Stimulated activated CD8-positive, alpha-beta memory T cell treated with anti-CD3 and anti-CD28 coated beads, Interleukin-15, amount 100 ng/mL, for 1 hour (primary cell): ENCODE results near the gene SAP30.

Experiments used
- DNase-seq: peaks from one replicate; pipeline ENCODE4 v3.0.0-alpha.2; 2020; ENCODE audit warnings: low read depth

Gene SAP30

GRCh38 chr4:173415885-173416653 lies 45.3 kb downstream of the SAP30 start:
- no peak for DNase-seq

GRCh38 chr4:173417833-173418232 lies 47.1 kb downstream of the SAP30 start:
- DNase-seq: no peak

GRCh38 chr4:173418639-173419038 lies 47.9 kb downstream of the SAP30 start:
- no peak for DNase-seq

GRCh38 chr4:173420324-173420752 lies 49.6 kb downstream of the SAP30 start:
- DNase-seq: no peak

GRCh38 chr4:173420801-173421200 lies 50.0 kb downstream of the SAP30 start:
- no peak for DNase-seq

- DNase-seq: no peak
Measured at GRCh38 chr4:173424899-173425805, 54.4 kb downstream of the SAP30 start.

- no peak for DNase-seq
Measured at GRCh38 chr4:173426064-173426463, 55.3 kb downstream of the SAP30 start.
